Hepatocyte (in vitro differentiated cells): ENCODE measurements around the gene GLCCI1. TPM values are rescaled to one million over a fixed set of nuclear protein-coding genes. Genes with fewer than 3 reads are reported as not detected.

ENCODE experiments used
- DNase-seq: peaks from one replicate; pipeline ENCODE4 v3.0.0-alpha.2; 2016; ENCODE audit warnings: low spot score
- H2AFZ ChIP-seq: fragments of 200-600 bp; sonication (generic); 2 replicates; pipeline ENCODE4 v1.6.0; 2016; ENCODE audit warnings: antibody characterized with exemption, mild to moderate bottlenecking
- H3K27ac ChIP-seq: fragments of 200-600 bp; sonication (generic); 2 replicates; pipeline ENCODE4 v1.5.1; 2016; ENCODE audit warnings: mild to moderate bottlenecking
- H3K27me3 ChIP-seq: fragments of 200-600 bp; sonication (generic); 2 replicates; pipeline ENCODE4 v1.6.1; 2016
- H3K36me3 ChIP-seq: fragments of 200-600 bp; sonication (generic); replicated peaks from 2 replicates; pipeline ENCODE4 v1.5.1; 2016; ENCODE audit warnings: low read depth; ENCODE audit not compliant: insufficient read depth
- H3K4me1 ChIP-seq: fragments of 200-600 bp; sonication (generic); 2 replicates; pipeline ENCODE4 v1.5.1; 2016; ENCODE audit warnings: mild to moderate bottlenecking, moderate library complexity; ENCODE audit not compliant: insufficient read depth
- H3K4me2 ChIP-seq: fragments of 200-600 bp; sonication (generic); 2 replicates; pipeline ENCODE4 v1.6.0; 2016
- H3K4me3 ChIP-seq: fragments of 200-600 bp; sonication (generic); 2 replicates; pipeline ENCODE4 v1.5.1; 2016; ENCODE audit warnings: mild to moderate bottlenecking
- H3K79me2 ChIP-seq: fragments of 200-600 bp; sonication (generic); 2 replicates; pipeline ENCODE4 v1.6.0; 2017; ENCODE audit warnings: mild to moderate bottlenecking
- H3K9me2 ChIP-seq: fragments of 200-600 bp; sonication (generic); replicated peaks from 2 replicates; pipeline ENCODE4 v1.6.0; 2017; ENCODE audit warnings: mild to moderate bottlenecking; ENCODE audit not compliant: insufficient read depth
- H3K9me3 ChIP-seq: fragments of 200-600 bp; sonication (generic); 2 replicates; pipeline ENCODE4 v1.5.1; 2016; ENCODE audit warnings: low read depth, mild to moderate bottlenecking
- H4K20me1 ChIP-seq: fragments of 200-600 bp; sonication (generic); 2 replicates; pipeline ENCODE4 v1.6.0; 2016; ENCODE audit warnings: mild to moderate bottlenecking; ENCODE audit not compliant: insufficient read depth, poor library complexity, severe bottlenecking
- CTCF ChIP-seq: fragments of 200-600 bp; sonication (generic); IDR thresholded peaks from 2 replicates; pipeline ENCODE4 v1.5.1; 2016; ENCODE audit warnings: antibody characterized with exemption, mild to moderate bottlenecking; ENCODE audit not compliant: poor library complexity
- EZH2 ChIP-seq: fragments of 200-600 bp; sonication (generic); IDR thresholded peaks from 2 replicates; pipeline ENCODE4 v1.6.1; 2016; ENCODE audit warnings: antibody characterized with exemption, mild to moderate bottlenecking, borderline replicate concordance
- EZH2phosphoT487 ChIP-seq: fragments of 200-600 bp; sonication (generic); IDR thresholded peaks from one replicate; pipeline ENCODE4 v1.6.1; 2018; ENCODE audit warnings: antibody characterized with exemption, mild to moderate bottlenecking, low read depth, moderate library complexity; ENCODE audit not compliant: unreplicated experiment, severe bottlenecking
- WGBS: methylation state at CpG from one replicate; pipeline ENCODE4 v1.1.6; 2016; ENCODE audit warnings: low lambda C conversion rate; ENCODE audit errors: missing lambda C conversion rate; 5-methylcytosine and 5-hydroxymethylcytosine counted together
- polyA plus RNA-seq: library from polyadenylated mRNA; unstranded; fragments of >200 nt; fragmentation: Nextera tagmentation; extraction: Ambion mirVana; gene quantifications from 2 replicates; pipeline ENCODE4 v1.2.1, GENCODE V29; 2016
- total RNA-seq: library from RNA; depleted of rRNA; stranded (reverse); fragments of >200 nt; gene quantifications from 2 replicates; pipeline ENCODE4 v1.2.3, GENCODE V29; 2014

Gene GLCCI1
- total and polyA plus RNA-seq, 2 experiments from 2014 or later = 15.7 to 21.4 TPM

- H3K9me3 ChIP-seq = no peaks in the 10 kb centered on the region
- DNase-seq = no peak
- H3K27ac ChIP-seq = no peak overlapping the region
- no peaks in the 10 kb centered on the region for H3K27me3 ChIP-seq
- no peak overlapping the region for H3K4me2 ChIP-seq
- H3K79me2 ChIP-seq = no peaks in the 10 kb centered on the region
- H2AFZ ChIP-seq = no peak overlapping the region
- no peaks in the 10 kb centered on the region for H3K4me1 ChIP-seq
- H4K20me1 ChIP-seq = no peaks in the 10 kb centered on the region
- H3K36me3 ChIP-seq = no peaks in the 10 kb centered on the region
- no peaks in the 10 kb centered on the region for H3K9me2 ChIP-seq
- no peak overlapping the region for H3K4me3 ChIP-seq
- TF ChIP-seq CTCF (no peak), EZH2phosphoT487 (no peak), EZH2 (no peak)
- 96% methylated on average over 1 of the region's 1 CpG for WGBS
These were observed 82.8 kb downstream of the GLCCI1 start for GRCh38 chr7:8051373-8051772.

GRCh38 chr7:8051998-8052397 is 83.4 kb downstream of the GLCCI1 start:
- WGBS = 100% methylated on average over 1 of the region's 1 CpG
- no peaks in the 10 kb centered on the region for H3K9me2 ChIP-seq
- TF ChIP-seq CTCF = no peak
- no peak for TF ChIP-seq EZH2
- TF ChIP-seq EZH2phosphoT487 = no peak
- H4K20me1 ChIP-seq = no peaks in the 10 kb centered on the region
- no peaks in the 10 kb centered on the region for H3K4me1 ChIP-seq
- no peak overlapping the region for H3K4me2 ChIP-seq
- no peaks in the 10 kb centered on the region for H3K9me3 ChIP-seq
- no peaks in the 10 kb centered on the region for H3K79me2 ChIP-seq
- DNase-seq = no peak
- no peak overlapping the region for H3K4me3 ChIP-seq
- no peak overlapping the region for H3K27ac ChIP-seq
- no peaks in the 10 kb centered on the region for H3K27me3 ChIP-seq
- no peak overlapping the region for H2AFZ ChIP-seq
- no peaks in the 10 kb centered on the region for H3K36me3 ChIP-seq

- Histone ChIP-seq H3K4me1 (no peaks in the 10 kb centered on the region), H3K9me3 (no peaks in the 10 kb centered on the region), H3K79me2 (no peaks in the 10 kb centered on the region), H3K4me3 (no peak overlapping the region), H3K4me2 (no peak overlapping the region), H3K36me3 (no peaks in the 10 kb centered on the region), H3K27me3 (no peaks in the 10 kb centered on the region), H4K20me1 (no peaks in the 10 kb centered on the region), H3K27ac (no peak overlapping the region), H3K9me2 (no peaks in the 10 kb centered on the region), H2AFZ (no peak overlapping the region)
- DNase-seq = no peak
- TF ChIP-seq CTCF = no peak
- TF ChIP-seq EZH2phosphoT487 = no peak
- no peak for TF ChIP-seq EZH2
These were observed 84.2 kb downstream of the GLCCI1 start for GRCh38 chr7:8052824-8053223.

GRCh38 chr7:8056439-8056838 is 87.8 kb downstream of the GLCCI1 start:
- Histone ChIP-seq H3K27me3 (no peaks in the 10 kb centered on the region), H3K4me3 (no peak overlapping the region), H3K9me2 (no peaks in the 10 kb centered on the region), H3K4me2 (no peak overlapping the region), H3K27ac (no peak overlapping the region), H4K20me1 (no peaks in the 10 kb centered on the region), H2AFZ (no peak overlapping the region), H3K9me3 (no peaks in the 10 kb centered on the region), H3K36me3 (no peaks in the 10 kb centered on the region), H3K4me1 (no peaks in the 10 kb centered on the region), H3K79me2 (no peaks in the 10 kb centered on the region)
- no peak for TF ChIP-seq EZH2
- TF ChIP-seq CTCF = no peak
- no peak for TF ChIP-seq EZH2phosphoT487
- no peak for DNase-seq
